ENCODE measurements around the gene DNASE2B. TPM values are rescaled to one million over a fixed set of nuclear protein-coding genes. Genes with fewer than 3 reads are reported as not detected.

The DNASE2B gene
- total and polyA plus RNA-seq, 3 donors from 2014 or later, result 0.25 to 1.3 (median 0.31) TPM

DNA sequence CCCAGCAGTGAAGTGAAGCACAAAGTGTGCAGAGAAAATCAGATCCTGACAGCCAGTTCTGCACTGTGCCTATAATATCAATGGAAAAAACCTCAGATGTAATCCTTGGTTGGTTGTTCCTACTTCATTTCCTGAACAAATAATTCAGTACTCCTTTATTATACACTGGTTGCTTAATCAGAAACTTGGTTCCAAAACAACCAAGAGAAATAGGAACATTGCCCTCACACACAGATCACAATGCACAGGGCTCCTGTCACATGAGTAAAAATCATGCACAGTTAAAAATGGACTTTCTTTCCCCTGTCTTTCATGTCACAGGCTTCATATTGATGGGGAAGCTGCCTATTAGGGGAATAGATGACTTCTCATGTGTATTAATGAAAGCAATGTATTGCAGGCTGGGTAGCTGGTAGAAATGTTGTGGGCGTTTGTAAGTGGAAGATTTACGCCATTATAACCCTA, 9.7 kb downstream of the DNASE2B start:
- intact Hi-C loops (cut with DNase I; ENCODE audit: low total_unique reads), result no loop called here

DNA sequence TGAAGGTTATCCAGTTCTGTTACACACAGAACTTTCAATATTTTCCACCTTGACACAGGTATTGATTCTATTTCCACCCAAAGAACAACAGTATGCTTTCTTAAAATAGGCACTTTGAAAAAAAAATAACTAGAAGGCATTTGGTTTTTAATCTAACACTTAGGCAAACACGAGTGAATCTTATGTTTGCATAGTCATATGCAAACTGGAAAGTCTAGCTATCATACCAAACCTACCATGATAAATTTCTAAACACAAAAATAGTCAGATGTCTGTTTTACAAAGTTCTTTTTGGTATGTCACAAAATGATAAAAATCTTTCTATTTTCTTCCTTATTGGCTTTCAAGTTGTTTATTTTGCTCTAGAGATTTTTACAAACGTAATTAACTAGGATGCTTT, 11.6 kb downstream of the DNASE2B start:
- no peaks in the 10 kb centered on the region for H3K36me3 ChIP-seq (ENCODE audit: low read depth, missing control alignments)
- no peak for DNase-seq
- H3K27ac ChIP-seq, result no peak overlapping the region
- 46 to 53% methylated on average over 2 of the region's 2 CpGs for WGBS, 2 donors
- no peak overlapping the region for H3K4me3 ChIP-seq
- no peaks in the 10 kb centered on the region for H3K9me3 ChIP-seq
- H3K27me3 ChIP-seq, result no peaks in the 10 kb centered on the region
- intact Hi-C loops (cut with DNase I; ENCODE audit: low total_unique reads), result no loop called here
- peaks cover 3% of the 10 kb centered on the region for H3K4me1 ChIP-seq
- TF ChIP-seq CTCF (IDR thresholded peaks at IDR 0.05), result no peak
- TF ChIP-seq POLR2A (IDR thresholded peaks at IDR 0.05), result no peak

More for the DNA sequence above, 9.7 kb downstream of the DNASE2B start:
- Histone ChIP-seq H3K27me3 (no peaks in the 10 kb centered on the region), H3K4me3 (no peak overlapping the region), H3K27ac (peak overlapping the region in 1 of 2 donors; percentile 17), H3K36me3 (ENCODE audit: low read depth, missing control alignments) (no peaks in the 10 kb centered on the region), H3K9me3 (no peaks in the 10 kb centered on the region), H3K4me1 (peaks cover 3% of the 10 kb centered on the region)
- DNase-seq, result no peak
- TF ChIP-seq CTCF (IDR thresholded peaks at IDR 0.05), result no peak
- TF ChIP-seq POLR2A (IDR thresholded peaks at IDR 0.05), result no peak
- WGBS, 2 donors, result 92 to 93% methylated on average over 2 of the region's 2 CpGs

GRCh38 chr1:84410328-84411095, 12.2 kb downstream of the DNASE2B start:
- WGBS, 2 donors, result 45 to 62% methylated on average over 4 of the region's 4 CpGs
- Histone ChIP-seq H3K4me1 (peaks cover 3% of the 10 kb centered on the region), H3K27me3 (no peaks in the 10 kb centered on the region), H3K9me3 (no peaks in the 10 kb centered on the region), H3K4me3 (no peak overlapping the region), H3K27ac (no peak overlapping the region), H3K36me3 (ENCODE audit: low read depth, missing control alignments) (no peaks in the 10 kb centered on the region)
- no peak for TF ChIP-seq POLR2A (IDR thresholded peaks at IDR 0.05)
- TF ChIP-seq CTCF (IDR thresholded peaks at IDR 0.05), result no peak
- no peak for DNase-seq
- intact Hi-C loops (cut with DNase I; ENCODE audit: low total_unique reads), result no loop called here

DNA sequence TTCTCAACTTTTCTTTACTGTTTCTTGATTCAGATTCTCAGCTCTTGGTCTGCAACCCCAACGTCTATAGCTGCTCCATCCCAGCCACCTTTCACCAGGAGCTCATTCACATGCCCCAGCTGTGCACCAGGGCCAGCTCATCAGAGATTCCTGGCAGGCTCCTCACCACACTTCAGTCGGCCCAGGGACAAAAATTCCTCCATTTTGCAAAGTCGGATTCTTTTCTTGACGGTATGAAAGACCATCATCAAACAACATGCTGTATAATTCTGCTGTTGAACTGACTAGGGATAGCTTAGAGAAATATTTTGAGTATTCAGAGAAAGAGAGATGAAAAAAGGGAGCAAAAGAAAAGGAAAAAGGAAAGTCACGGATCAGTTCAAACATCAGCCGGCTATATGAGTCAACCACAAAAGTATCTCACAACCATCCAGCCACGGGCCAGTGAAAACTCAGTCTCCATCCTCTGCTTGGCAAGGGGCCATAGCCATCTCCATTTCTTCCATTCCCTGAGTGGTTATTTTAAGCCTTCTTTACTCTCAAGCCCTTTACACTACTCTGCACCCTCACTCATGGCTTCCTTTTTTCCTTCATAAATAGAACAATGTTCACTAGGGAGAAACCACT, 14.1 kb downstream of the DNASE2B start:
- H3K27me3 ChIP-seq, result no peaks in the 10 kb centered on the region
- TF ChIP-seq CTCF (IDR thresholded peaks at IDR 0.05) (no peak), POLR2A (IDR thresholded peaks at IDR 0.05) (no peak)
- no peak for DNase-seq

More for the DNA sequence above, 14.1 kb downstream of the DNASE2B start:
- no peak overlapping the region for H3K4me3 ChIP-seq
- no peaks in the 10 kb centered on the region for H3K36me3 ChIP-seq (ENCODE audit: low read depth, missing control alignments)
- 77 to 90% methylated on average over 7 of the region's 7 CpGs for WGBS, 2 donors
- H3K4me1 ChIP-seq, result peaks cover 3% of the 10 kb centered on the region
- no peak overlapping the region for H3K27ac ChIP-seq
- H3K9me3 ChIP-seq, result no peaks in the 10 kb centered on the region
- intact Hi-C loops (cut with DNase I; ENCODE audit: low total_unique reads), result no loop called here
